Ascending aorta (tissue), 2 donors: ENCODE results near the gene MRPL41. TPM values are rescaled to one million over a fixed set of nuclear protein-coding genes. Genes with fewer than 3 reads are reported as not detected.
"Not testable (repeated sequence)": the region's sequence is repeated elsewhere in the genome, so short reads cannot be mapped to it uniquely, and the experiment has no call there.

ENCODE experiments used
- DNase-seq, 2 donors: peaks; one replicate each; pipeline ENCODE4 v3.0.0-alpha.2; 2019; ENCODE audit warnings: low spot score in 2 of 2
- H3K27ac ChIP-seq, 2 donors: fragments of 200-600 bp; sonication (generic); one replicate each; pipeline ENCODE4 v1.5.1; 2016 to 2017; ENCODE audit warnings: mild to moderate bottlenecking in 1 of 2
- H3K27me3 ChIP-seq: fragments of 200-600 bp; sonication (generic); one replicate; pipeline ENCODE4 v1.5.1; 2017
- H3K36me3 ChIP-seq, 2 donors: fragments of 200-600 bp; sonication (generic); one replicate each; pipeline ENCODE4 v1.5.1; 2016
- H3K4me1 ChIP-seq, 2 donors: fragments of 200-600 bp; sonication (generic); one replicate each; pipeline ENCODE4 v1.5.1; 2016 to 2017; ENCODE audit warnings: mild to moderate bottlenecking in 1 of 2
- H3K4me3 ChIP-seq, 2 donors: fragments of 200-600 bp; sonication (generic); one replicate each; pipeline ENCODE4 v1.5.1; 2016 to 2017; ENCODE audit warnings: mild to moderate bottlenecking in 1 of 2
- H3K9me3 ChIP-seq, 2 donors: fragments of 200-600 bp; sonication (generic); one replicate each; pipeline ENCODE4 v1.5.1; 2016
- CTCF ChIP-seq, 3 experiments: fragments of 200-600 bp in 2 of 3; fragments of 450-650 bp in 1 of 3; sonication (generic) in 2 of 3; IDR thresholded peaks; one replicate each; pipeline ENCODE4 v1.5.1; 2016 to 2019; ENCODE audit warnings: antibody characterized with exemption in 3 of 3, mild to moderate bottlenecking in 1 of 3, moderate library complexity in 1 of 3
- intact Hi-C: fragments of 100-400 bp; cut with DNase I; formaldehyde crosslinking; loops from one replicate; pipeline ENCODE4 v1.15.1; 2023
- total RNA-seq: library from RNA; depleted of rRNA; stranded (reverse); fragments of >200 nt; gene quantifications from one replicate; pipeline ENCODE4 v1.1.0, GENCODE V29; 2016

The MRPL41 gene
- total RNA-seq, 1 donor from 2014 or later = 121 TPM

- Histone ChIP-seq H3K9me3 (no peaks in the 10 kb centered on the region), H3K4me3 (no peak overlapping the region), H3K4me1 (no peaks in the 10 kb centered on the region), H3K27ac (no peak overlapping the region), H3K36me3 (peaks cover under 1 to 3% of the 10 kb centered on the region in 2 donors), H3K27me3 (no peaks in the 10 kb centered on the region)
- no peak for DNase-seq
- intact Hi-C loops = no loop called here
- no peak for TF ChIP-seq CTCF (IDR thresholded peaks at IDR 0.05)
These were observed 44.9 kb upstream of the MRPL41 start for GRCh38 chr9:137506702-137507171.

DNA sequence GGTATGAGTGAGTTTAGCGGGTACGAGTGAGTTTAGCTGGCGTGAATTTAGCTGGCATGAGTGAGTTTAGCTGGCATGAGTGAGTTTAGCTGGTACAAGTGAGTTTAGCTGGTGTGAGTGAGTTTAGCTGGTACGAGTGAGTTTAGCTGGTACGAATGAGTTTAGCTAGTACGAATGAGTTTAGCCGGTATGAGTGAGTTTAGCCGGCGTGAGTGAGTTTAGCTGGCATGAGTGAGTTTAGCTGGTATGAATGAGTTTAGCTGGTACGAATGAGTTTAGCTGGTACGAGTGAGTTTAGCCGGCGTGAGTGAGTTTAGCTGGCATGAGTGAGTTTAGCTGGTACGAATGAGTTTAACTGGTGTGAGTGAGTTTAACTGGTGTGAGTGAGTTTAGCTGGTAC is 42.5 kb upstream of the MRPL41 start:
- H3K27ac ChIP-seq = no peak overlapping the region
- peaks cover 3 to 9% of the 10 kb centered on the region in 2 donors for H3K36me3 ChIP-seq

GRCh38 chr9:137511126-137511525 is 40.6 kb upstream of the MRPL41 start:
- intact Hi-C loops, DNase-seq, H3K27ac ChIP-seq: not testable (repeated sequence)

More for the DNA sequence above, 42.5 kb upstream of the MRPL41 start:
- no peak for TF ChIP-seq CTCF (IDR thresholded peaks at IDR 0.05)
- intact Hi-C loops = no loop called here
- no peak for DNase-seq
- no peaks in the 10 kb centered on the region for H3K4me1 ChIP-seq
- no peak overlapping the region for H3K4me3 ChIP-seq
- no peaks in the 10 kb centered on the region for H3K9me3 ChIP-seq
- no peaks in the 10 kb centered on the region for H3K27me3 ChIP-seq

DNA sequence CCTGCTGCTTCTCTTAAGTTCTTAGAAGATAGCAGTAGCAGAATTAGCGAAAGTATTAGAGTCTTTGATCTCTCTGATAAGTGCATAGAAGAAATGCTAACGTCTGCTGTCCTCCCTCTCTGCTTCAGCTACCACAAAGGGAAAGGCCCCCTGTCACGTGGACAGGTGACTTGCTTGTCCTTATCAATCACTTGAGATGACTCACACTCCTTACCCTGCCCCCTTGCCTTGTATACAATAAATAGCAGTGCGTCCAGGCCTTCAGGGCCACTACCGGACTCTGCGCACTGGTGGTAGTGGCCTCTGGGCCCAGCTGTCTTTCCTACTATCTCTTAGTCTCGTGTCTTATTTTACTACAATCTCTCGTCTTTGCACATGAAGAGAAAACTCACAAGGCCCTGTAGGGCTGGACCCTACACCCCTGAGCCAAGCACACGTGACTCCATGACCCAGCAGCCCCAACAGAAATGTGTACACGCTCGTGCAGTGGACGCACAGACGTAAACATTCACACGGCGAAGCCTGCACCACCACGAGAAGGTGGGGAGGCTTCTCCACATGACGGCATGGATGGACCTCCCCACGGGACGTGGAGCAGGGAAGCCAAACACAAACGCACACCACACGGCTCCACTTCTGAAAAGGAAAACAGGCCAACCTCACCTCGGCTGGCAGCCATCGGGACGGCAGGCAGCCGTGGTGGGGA is 39.8 kb upstream of the MRPL41 start:
- H3K27me3 ChIP-seq = no peaks in the 10 kb centered on the region
- H3K27ac ChIP-seq = no peak overlapping the region
- H3K9me3 ChIP-seq = no peaks in the 10 kb centered on the region
- DNase-seq = no peak
- H3K4me1 ChIP-seq = no peaks in the 10 kb centered on the region
- peaks cover 3 to 9% of the 10 kb centered on the region in 2 donors for H3K36me3 ChIP-seq
- TF ChIP-seq CTCF (IDR thresholded peaks at IDR 0.05) = no peak
- H3K4me3 ChIP-seq = no peak overlapping the region
- intact Hi-C loops = no loop called here

More at GRCh38 chr9:137511126-137511525, 40.6 kb upstream of the MRPL41 start:
- not testable (repeated sequence) for H3K9me3 ChIP-seq, H3K36me3 ChIP-seq, H3K4me3 ChIP-seq, H3K4me1 ChIP-seq, H3K27me3 ChIP-seq

DNA sequence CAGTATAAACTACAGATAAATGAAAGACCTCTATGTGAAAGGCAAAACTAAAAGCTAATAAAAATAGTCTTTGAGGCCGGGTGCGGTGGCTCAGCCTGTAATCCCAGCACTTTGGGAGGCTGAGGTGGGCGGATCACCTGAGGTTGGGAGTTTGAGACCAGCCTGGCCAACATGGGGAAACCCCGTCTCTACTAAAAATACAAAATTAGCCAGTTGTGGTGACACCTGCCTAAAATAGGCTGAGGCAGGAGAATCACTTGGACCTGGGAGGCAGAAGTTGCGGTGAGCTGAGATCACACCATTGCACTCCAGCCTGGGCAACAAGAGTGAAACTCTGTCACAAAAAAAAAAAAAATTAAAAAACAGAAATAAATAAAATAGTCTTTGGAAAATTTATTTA is 38.5 kb upstream of the MRPL41 start:
- intact Hi-C loops, H3K27ac ChIP-seq, H3K36me3 ChIP-seq, DNase-seq, H3K9me3 ChIP-seq, H3K4me3 ChIP-seq, H3K4me1 ChIP-seq, H3K27me3 ChIP-seq: not testable (repeated sequence)

- H3K4me1 ChIP-seq, intact Hi-C loops, H3K4me3 ChIP-seq, H3K9me3 ChIP-seq, H3K27me3 ChIP-seq, H3K27ac ChIP-seq, H3K36me3 ChIP-seq, DNase-seq: not testable (repeated sequence)
These were observed 37.7 kb upstream of the MRPL41 start for GRCh38 chr9:137513801-137514570.

- no peaks in the 10 kb centered on the region for H3K9me3 ChIP-seq
- peaks cover 0 to 15% of the 10 kb centered on the region in 2 donors for H3K36me3 ChIP-seq
- TF ChIP-seq CTCF (IDR thresholded peaks at IDR 0.05) = no peak
- H3K27ac ChIP-seq = no peak overlapping the region
- no peak overlapping the region for H3K4me3 ChIP-seq
- H3K4me1 ChIP-seq = no peaks in the 10 kb centered on the region
- DNase-seq = no peak
- intact Hi-C loops = no loop called here
- no peaks in the 10 kb centered on the region for H3K27me3 ChIP-seq
These were observed 36.9 kb upstream of the MRPL41 start for GRCh38 chr9:137514691-137515337.
